ENCODE measurements around the gene CRLF2.
"Not testable (repeated sequence)": the region's sequence is repeated elsewhere in the genome, so short reads cannot be mapped to it uniquely, and the experiment has no call there.

The CRLF2 gene

DNA sequence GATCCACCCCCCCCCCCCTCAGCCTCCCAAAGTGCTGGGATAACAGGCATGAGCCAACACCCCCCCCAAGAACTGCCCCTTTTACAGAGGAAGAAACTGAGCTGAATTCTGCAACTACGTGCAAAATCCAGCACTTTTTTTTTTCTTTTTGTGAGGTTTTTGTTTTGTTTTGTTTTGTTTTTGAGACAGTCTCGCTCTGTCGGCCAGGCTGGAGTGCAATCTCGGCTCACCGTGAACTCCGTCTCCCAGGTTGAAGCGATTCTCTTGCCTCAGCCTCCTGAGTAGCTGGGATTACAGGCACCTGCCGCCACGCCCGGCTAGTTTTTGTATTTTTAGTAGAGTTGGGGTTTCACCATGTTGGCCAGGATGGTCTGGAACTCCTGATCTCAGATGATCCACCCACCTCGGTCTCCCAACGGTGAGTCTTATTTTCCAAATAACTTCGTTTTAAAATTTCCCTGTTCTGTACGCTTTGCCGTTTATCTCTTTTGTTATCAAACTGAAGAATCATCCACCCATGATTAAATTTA is 4.9 kb downstream of the CRLF2 start:
- in situ Hi-C loops (cut with HindIII; ENCODE audit: low pct_ligation_motif_present, low sequenced_read_pairs): no loop called here
- TF ChIP-seq, protein P1, sequence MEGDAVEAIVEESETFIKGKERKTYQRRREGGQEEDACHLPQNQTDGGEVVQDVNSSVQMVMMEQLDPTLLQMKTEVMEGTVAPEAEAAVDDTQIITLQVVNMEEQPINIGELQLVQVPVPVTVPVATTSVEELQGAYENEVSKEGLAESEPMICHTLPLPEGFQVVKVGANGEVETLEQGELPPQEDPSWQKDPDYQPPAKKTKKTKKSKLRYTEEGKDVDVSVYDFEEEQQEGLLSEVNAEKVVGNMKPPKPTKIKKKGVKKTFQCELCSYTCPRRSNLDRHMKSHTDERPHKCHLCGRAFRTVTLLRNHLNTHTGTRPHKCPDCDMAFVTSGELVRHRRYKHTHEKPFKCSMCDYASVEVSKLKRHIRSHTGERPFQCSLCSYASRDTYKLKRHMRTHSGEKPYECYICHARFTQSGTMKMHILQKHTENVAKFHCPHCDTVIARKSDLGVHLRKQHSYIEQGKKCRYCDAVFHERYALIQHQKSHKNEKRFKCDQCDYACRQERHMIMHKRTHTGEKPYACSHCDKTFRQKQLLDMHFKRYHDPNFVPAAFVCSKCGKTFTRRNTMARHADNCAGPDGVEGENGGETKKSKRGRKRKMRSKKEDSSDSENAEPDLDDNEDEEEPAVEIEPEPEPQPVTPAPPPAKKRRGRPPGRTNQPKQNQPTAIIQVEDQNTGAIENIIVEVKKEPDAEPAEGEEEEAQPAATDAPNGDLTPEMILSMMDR (IDR thresholded peaks at IDR 0.05; ENCODE audit: low read depth, low read length, missing control alignments): no peak
- no peak overlapping the region for H3K4me3 ChIP-seq (ENCODE audit: low read depth, low read length)
- no peak for DNase-seq
- no peak overlapping the region for H3K27ac ChIP-seq
- H3K27me3 ChIP-seq (replicated peaks): no peaks in the 10 kb centered on the region
- no peaks in the 10 kb centered on the region for H3K36me3 ChIP-seq (replicated peaks)

DNA sequence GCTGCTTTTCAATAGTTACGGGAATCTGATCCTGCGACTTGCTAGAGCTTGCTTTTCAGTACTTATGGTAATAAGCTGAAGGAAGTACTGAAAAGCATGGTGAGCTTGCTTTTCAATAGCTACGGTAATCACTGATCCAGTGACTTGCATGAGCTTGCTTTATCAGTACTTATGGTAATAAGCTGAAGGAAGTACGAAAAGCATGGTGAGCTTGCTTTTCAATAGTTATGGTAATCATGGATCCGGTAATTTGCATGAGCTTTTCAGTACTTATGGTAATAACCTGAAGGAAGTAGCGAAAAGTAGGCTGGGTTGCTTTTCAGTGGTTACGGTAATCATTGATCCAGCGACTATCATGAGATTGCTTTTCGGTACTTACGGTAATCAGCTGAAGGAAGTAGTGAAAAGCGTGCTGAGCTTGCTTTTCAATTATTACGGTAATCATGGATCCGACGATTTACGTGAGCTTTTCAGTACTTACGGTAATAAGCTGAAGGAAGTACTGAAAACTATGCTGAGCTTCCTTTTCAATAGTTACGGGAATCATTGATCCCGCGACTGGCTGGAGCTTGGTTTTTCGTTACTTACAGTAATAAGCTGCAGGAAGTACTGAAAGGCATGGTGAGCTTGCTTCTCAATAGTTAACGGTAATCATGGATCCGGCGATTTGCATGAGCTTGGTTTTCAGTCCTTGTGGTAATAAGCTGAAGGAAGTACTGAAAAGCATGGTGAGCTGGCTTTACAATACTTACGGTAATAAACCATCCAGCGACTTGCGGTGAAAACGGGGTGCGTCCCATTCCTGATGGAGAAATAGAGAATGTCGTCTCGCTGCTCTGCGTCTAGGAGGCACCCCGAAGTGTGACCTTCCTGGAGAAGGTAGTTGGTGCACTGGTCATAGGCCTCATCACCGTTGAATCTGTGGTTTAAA is 6.5 kb downstream of the CRLF2 start:
- in situ Hi-C loops (cut with HindIII; ENCODE audit: low pct_ligation_motif_present, low sequenced_read_pairs): no loop called here
- Histone ChIP-seq H3K27ac (no peak overlapping the region), H3K4me3 (ENCODE audit: low read depth, low read length) (no peak overlapping the region), H3K36me3 (replicated peaks) (no peaks in the 10 kb centered on the region), H3K27me3 (replicated peaks) (no peaks in the 10 kb centered on the region)
- peak; percentile 68 for DNase-seq
- TF ChIP-seq, protein P1 (IDR thresholded peaks at IDR 0.05; ENCODE audit: low read depth, low read length, missing control alignments): no peak

DNA sequence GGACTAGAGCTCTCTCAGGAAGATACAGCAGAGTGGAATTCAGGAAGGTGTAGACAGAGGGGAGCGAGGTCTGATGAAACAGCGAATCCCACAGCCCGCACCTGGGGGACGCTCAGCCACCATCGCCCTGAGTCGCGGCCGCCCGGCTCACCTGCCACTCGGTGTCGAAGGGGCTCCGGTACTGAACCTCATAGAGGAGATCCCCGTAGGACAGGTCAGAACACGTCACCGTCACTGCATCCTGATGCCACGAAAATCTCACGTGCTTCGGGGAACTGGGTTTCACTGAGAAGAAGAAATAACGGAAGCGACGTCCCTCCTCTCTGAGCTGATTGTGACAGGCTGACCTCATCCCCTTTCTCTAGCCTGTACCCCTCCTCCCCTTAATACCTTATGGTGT is 10.2 kb downstream of the CRLF2 start:
- Histone ChIP-seq H3K4me3 (ENCODE audit: low read depth, low read length) (no peak overlapping the region), H3K27me3 (replicated peaks) (no peaks in the 10 kb centered on the region), H3K27ac (no peak overlapping the region), H3K36me3 (replicated peaks) (no peaks in the 10 kb centered on the region)
- DNase-seq: no peak
- in situ Hi-C loops (cut with HindIII; ENCODE audit: low pct_ligation_motif_present, low sequenced_read_pairs): no loop called here
- TF ChIP-seq, protein P1 (IDR thresholded peaks at IDR 0.05; ENCODE audit: low read depth, low read length, missing control alignments): no peak

DNA sequence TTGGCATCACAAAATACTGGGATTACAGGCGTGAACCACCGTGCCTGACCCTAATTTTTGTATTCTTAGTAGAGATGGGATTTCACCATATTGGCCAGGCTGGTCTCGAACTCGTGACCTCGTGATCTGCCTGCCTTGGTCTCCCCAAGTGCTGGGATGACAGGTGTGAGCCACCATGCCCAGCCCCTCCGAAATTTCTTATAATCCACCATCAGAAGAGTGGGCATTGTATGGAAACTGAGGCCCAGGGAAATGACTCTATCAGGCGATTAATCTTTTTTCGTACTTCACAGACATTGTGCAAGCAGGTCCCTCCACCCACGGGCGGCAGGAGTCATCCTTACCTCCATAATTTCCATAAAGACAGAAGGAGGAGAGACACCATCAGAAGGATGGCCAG is 16.0 kb downstream of the CRLF2 start:
- H3K27me3 ChIP-seq (replicated peaks): no peaks in the 10 kb centered on the region
- H3K27ac ChIP-seq: no peak overlapping the region
- TF ChIP-seq, protein P1 (IDR thresholded peaks at IDR 0.05; ENCODE audit: low read depth, low read length, missing control alignments): no peak
- H3K4me3 ChIP-seq (ENCODE audit: low read depth, low read length): no peak overlapping the region
- no peak for DNase-seq
- in situ Hi-C loops (cut with HindIII; ENCODE audit: low pct_ligation_motif_present, low sequenced_read_pairs): no loop called here
- H3K36me3 ChIP-seq (replicated peaks): no peaks in the 10 kb centered on the region

DNA sequence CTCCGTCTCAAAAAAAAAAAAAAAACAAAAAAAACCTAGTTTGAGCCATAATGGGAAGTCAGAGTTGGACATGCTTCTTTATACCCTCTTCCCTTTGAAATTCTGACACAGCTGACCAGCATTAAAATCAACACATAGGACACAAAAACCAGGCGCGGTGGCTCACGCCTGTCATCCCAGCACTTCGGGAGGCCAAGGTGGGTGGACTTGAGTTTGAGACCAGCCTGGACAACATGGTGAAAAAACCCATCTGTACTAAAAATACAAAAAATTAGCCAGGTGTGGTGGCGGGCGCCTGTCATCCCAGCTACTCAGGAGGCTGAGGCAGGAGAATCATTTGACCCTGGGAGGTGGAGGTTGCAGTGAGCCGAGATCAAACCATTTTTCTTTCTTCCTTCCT is 20.3 kb downstream of the CRLF2 start:
- DNase-seq; H3K27me3 ChIP-seq (replicated peaks); H3K36me3 ChIP-seq (replicated peaks); H3K27ac ChIP-seq; H3K4me3 ChIP-seq (ENCODE audit: low read depth, low read length); in situ Hi-C loops (cut with HindIII; ENCODE audit: low pct_ligation_motif_present, low sequenced_read_pairs): not testable (repeated sequence)

- Histone ChIP-seq H3K27me3 (replicated peaks) (no peaks in the 10 kb centered on the region), H3K4me3 (ENCODE audit: low read depth, low read length) (no peak overlapping the region), H3K36me3 (replicated peaks) (no peaks in the 10 kb centered on the region), H3K27ac (no peak overlapping the region)
- TF ChIP-seq, protein P1 (IDR thresholded peaks at IDR 0.05; ENCODE audit: low read depth, low read length, missing control alignments): no peak
- no peak for DNase-seq
- in situ Hi-C loops (cut with HindIII; ENCODE audit: low pct_ligation_motif_present, low sequenced_read_pairs): no loop called here
These were observed 21.8 kb downstream of the CRLF2 start for GRCh38 chrX:1190596-1191145.
